ENCODE measurements around the gene FAS. TPM values are rescaled to one million over a fixed set of nuclear protein-coding genes. Genes with fewer than 3 reads are reported as not detected.

Gene FAS
- total RNA-seq, 2 donors from 2014 or later: 41.1 to 43.1 TPM

GRCh38 chr10:88954458-88955083 is 36.0 kb upstream of the FAS start:
- Histone ChIP-seq H3K9ac (ENCODE audit: low read depth in 2 of 2, low read length in 2 of 2) (no peak overlapping the region), H3K27ac (no peak overlapping the region), H3K27me3 (no peaks in the 10 kb centered on the region), H3K9me3 (no peaks in the 10 kb centered on the region), H3K36me3 (no peaks in the 10 kb centered on the region), H3K4me3 (no peak overlapping the region), H3K4me1 (no peaks in the 10 kb centered on the region)
- intact Hi-C loops (cut with DNase I): no loop called here
- DNase-seq: no peak
- no peak for TF ChIP-seq CTCF (IDR thresholded peaks at IDR 0.05)

- H3K27ac ChIP-seq: no peak overlapping the region
Measured at GRCh38 chr10:88957381-88957780, 33.2 kb upstream of the FAS start.

GRCh38 chr10:88958721-88959120 is 31.9 kb upstream of the FAS start:
- Histone ChIP-seq H3K36me3 (no peaks in the 10 kb centered on the region), H3K27ac (no peak overlapping the region), H3K9me3 (no peaks in the 10 kb centered on the region), H3K9ac (ENCODE audit: low read depth in 2 of 2, low read length in 2 of 2) (no peak overlapping the region), H3K27me3 (no peaks in the 10 kb centered on the region), H3K4me1 (no peaks in the 10 kb centered on the region), H3K4me3 (no peak overlapping the region)
- intact Hi-C loops (cut with DNase I): no loop called here
- no peak for DNase-seq
- TF ChIP-seq CTCF (IDR thresholded peaks at IDR 0.05): no peak

More at GRCh38 chr10:88957381-88957780, 33.2 kb upstream of the FAS start:
- Histone ChIP-seq H3K4me3 (no peak overlapping the region), H3K36me3 (no peaks in the 10 kb centered on the region), H3K9ac (ENCODE audit: low read depth in 2 of 2, low read length in 2 of 2) (no peak overlapping the region), H3K4me1 (no peaks in the 10 kb centered on the region), H3K9me3 (no peaks in the 10 kb centered on the region), H3K27me3 (no peaks in the 10 kb centered on the region)
- no peak for DNase-seq
- TF ChIP-seq CTCF (IDR thresholded peaks at IDR 0.05): no peak
- intact Hi-C loops (cut with DNase I): no loop called here

GRCh38 chr10:88960802-88961201 is 29.8 kb upstream of the FAS start:
- intact Hi-C loops (cut with DNase I): no loop called here
- Histone ChIP-seq H3K4me1 (no peaks in the 10 kb centered on the region), H3K27me3 (no peaks in the 10 kb centered on the region), H3K9me3 (no peaks in the 10 kb centered on the region), H3K9ac (ENCODE audit: low read depth in 2 of 2, low read length in 2 of 2) (no peak overlapping the region), H3K27ac (no peak overlapping the region), H3K4me3 (no peak overlapping the region), H3K36me3 (no peaks in the 10 kb centered on the region)
- no peak for TF ChIP-seq CTCF (IDR thresholded peaks at IDR 0.05)
- DNase-seq: no peak

GRCh38 chr10:88961266-88961665 is 29.3 kb upstream of the FAS start:
- Histone ChIP-seq H3K27me3 (no peaks in the 10 kb centered on the region), H3K4me3 (no peak overlapping the region), H3K9me3 (no peaks in the 10 kb centered on the region), H3K9ac (ENCODE audit: low read depth in 2 of 2, low read length in 2 of 2) (no peak overlapping the region), H3K4me1 (no peaks in the 10 kb centered on the region), H3K27ac (no peak overlapping the region), H3K36me3 (no peaks in the 10 kb centered on the region)
- no peak for DNase-seq
- intact Hi-C loops (cut with DNase I): no loop called here
- no peak for TF ChIP-seq CTCF (IDR thresholded peaks at IDR 0.05)

All from colonic mucosa (tissue), 4 donors.